Measurements from ENCODE around the gene ARHGAP42. TPM values are rescaled to one million over a fixed set of nuclear protein-coding genes. Genes with fewer than 3 reads are reported as not detected.

ARHGAP42 gene
- total RNA-seq, 4 donors from 2014 or later, result 24.5 to 49.5 (median 26.7) TPM

GRCh38 chr11:100927579-100927978, 240.5 kb downstream of the ARHGAP42 start:
- no peak overlapping the region for H3K27ac ChIP-seq
- no peaks in the 10 kb centered on the region for H3K4me1 ChIP-seq
- no peaks in the 10 kb centered on the region for H3K9me3 ChIP-seq
- H3K4me3 ChIP-seq, result no peak overlapping the region
- no peak for TF ChIP-seq CTCF (IDR thresholded peaks at IDR 0.05)
- no peak for TF ChIP-seq POLR2A (IDR thresholded peaks at IDR 0.05)
- H3K27me3 ChIP-seq, result no peaks in the 10 kb centered on the region
- H3K36me3 ChIP-seq, result no peaks in the 10 kb centered on the region
- no peak for DNase-seq

DNA sequence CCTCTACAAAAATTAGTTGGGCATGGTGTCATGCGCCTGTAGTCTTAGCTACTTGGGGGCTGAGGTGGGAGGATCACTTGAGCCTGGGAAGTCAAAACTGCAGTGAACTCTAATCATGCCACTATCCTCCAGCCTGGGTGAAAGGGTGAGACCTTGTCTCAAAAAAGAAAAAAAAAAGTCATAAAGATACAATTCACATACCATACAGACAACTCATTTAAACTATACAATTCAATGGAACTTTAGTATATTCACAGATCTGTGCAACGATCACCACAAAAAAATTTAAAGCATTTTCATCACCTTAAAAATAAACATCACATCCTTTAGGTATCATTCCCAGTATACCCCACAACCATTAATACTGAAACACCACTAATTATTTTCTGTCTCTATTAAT, 241.3 kb downstream of the ARHGAP42 start:
- Histone ChIP-seq H3K9me3 (no peaks in the 10 kb centered on the region), H3K4me1 (no peaks in the 10 kb centered on the region), H3K27ac (no peak overlapping the region), H3K27me3 (no peaks in the 10 kb centered on the region), H3K4me3 (no peak overlapping the region), H3K36me3 (no peaks in the 10 kb centered on the region)
- DNase-seq, result no peak
- TF ChIP-seq POLR2A (IDR thresholded peaks at IDR 0.05) (no peak), CTCF (IDR thresholded peaks at IDR 0.05) (no peak)

GRCh38 chr11:100929377-100929776, 242.3 kb downstream of the ARHGAP42 start:
- no peaks in the 10 kb centered on the region for H3K9me3 ChIP-seq

DNA sequence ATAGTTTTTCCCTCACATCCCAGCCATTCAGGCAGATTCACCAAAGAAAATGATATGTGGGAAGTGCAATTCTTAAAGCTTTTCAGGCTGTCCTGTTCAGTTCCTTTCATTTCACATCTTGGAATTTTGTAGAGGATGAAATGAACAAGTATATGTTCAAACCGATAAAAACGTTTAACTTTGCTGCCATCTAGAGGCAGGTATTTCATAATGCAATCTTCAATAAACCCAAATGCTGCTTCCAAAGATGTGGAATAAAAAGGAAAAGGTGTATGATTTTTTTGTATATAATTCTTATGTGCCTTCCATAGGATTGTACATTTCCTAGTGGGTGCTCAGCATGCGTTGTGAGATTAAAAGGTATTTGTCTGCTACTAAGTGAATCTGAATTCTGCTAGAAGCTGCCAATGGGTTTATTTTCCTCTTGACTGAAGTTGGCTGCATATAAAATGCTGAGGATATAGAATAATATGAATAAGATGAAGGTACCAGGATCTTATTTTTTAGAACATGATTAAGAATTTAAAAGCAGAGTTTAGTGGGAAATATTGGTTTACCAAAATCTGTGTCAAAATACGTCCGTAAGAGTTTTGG, 243.2 kb downstream of the ARHGAP42 start:
- Histone ChIP-seq H3K27ac (no peak overlapping the region), H3K4me3 (no peak overlapping the region), H3K4me1 (no peaks in the 10 kb centered on the region), H3K27me3 (no peaks in the 10 kb centered on the region), H3K36me3 (no peaks in the 10 kb centered on the region), H3K9me3 (no peaks in the 10 kb centered on the region)
- TF ChIP-seq CTCF (IDR thresholded peaks at IDR 0.05) (peak in 5 of 6 experiments; percentile 59 to 77 (median 64)), POLR2A (IDR thresholded peaks at IDR 0.05) (no peak)
- no peak for DNase-seq

More at GRCh38 chr11:100929377-100929776, 242.3 kb downstream of the ARHGAP42 start:
- DNase-seq, result no peak
- no peaks in the 10 kb centered on the region for H3K27me3 ChIP-seq
- no peak for TF ChIP-seq POLR2A (IDR thresholded peaks at IDR 0.05)
- no peak overlapping the region for H3K27ac ChIP-seq
- no peaks in the 10 kb centered on the region for H3K4me1 ChIP-seq
- H3K36me3 ChIP-seq, result no peaks in the 10 kb centered on the region
- no peak overlapping the region for H3K4me3 ChIP-seq

DNA sequence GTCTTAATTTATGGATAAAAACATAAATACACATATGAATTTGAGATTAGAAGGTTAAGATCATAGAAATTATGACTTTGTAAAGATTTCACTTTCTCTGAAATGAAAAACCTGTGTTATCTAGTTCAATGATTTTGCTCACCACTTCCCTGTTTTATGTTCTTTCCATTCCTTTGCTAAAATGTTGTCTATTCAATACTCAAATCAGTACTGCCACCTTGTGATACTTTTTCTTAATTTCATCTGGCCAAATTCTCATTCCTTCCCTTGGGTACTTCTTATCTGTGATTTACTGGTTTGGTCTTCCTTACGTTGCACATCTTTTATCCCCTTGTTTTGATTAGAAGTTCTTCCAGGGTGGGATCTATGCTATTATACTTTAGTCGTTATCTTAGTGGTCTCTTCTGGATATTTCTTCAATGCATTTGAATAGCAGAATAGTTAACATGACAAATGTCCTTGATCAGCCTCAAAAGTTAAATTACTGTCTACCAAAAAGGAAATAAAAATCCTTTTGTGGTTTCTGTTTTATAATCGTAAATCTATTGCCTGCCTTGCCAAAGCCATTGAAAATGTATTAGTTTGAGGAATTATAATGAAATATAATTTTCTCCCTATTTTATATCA, 245.5 kb downstream of the ARHGAP42 start:
- H3K27me3 ChIP-seq, result no peaks in the 10 kb centered on the region
- no peaks in the 10 kb centered on the region for H3K9me3 ChIP-seq
- no peaks in the 10 kb centered on the region for H3K36me3 ChIP-seq
- TF ChIP-seq POLR2A (IDR thresholded peaks at IDR 0.05) (no peak), CTCF (IDR thresholded peaks at IDR 0.05) (peak in 4 of 6 experiments; percentile 5 to 44 (median 39))
- DNase-seq, result no peak
- H3K4me1 ChIP-seq, result no peaks in the 10 kb centered on the region
- no peak overlapping the region for H3K4me3 ChIP-seq
- H3K27ac ChIP-seq, result no peak overlapping the region

- Histone ChIP-seq H3K27ac (no peak overlapping the region), H3K27me3 (no peaks in the 10 kb centered on the region), H3K4me3 (no peak overlapping the region), H3K9me3 (no peaks in the 10 kb centered on the region), H3K4me1 (no peaks in the 10 kb centered on the region), H3K36me3 (no peaks in the 10 kb centered on the region)
- TF ChIP-seq CTCF (IDR thresholded peaks at IDR 0.05) (no peak), POLR2A (IDR thresholded peaks at IDR 0.05) (no peak)
- no peak for DNase-seq
These were observed 249.7 kb downstream of the ARHGAP42 start for GRCh38 chr11:100936781-100937180.
